Esophagus (tissue), 2 donors: Measurements from ENCODE around the gene OASL. TPM values are rescaled to one million over a fixed set of nuclear protein-coding genes. Genes with fewer than 3 reads are reported as not detected.
"Not testable (repeated sequence)": the region's sequence is repeated elsewhere in the genome, so short reads cannot be mapped to it uniquely, and the experiment has no call there.

Experiments used
- H3K27ac ChIP-seq, 2 donors: one replicate each; pipeline ENCODE4 v1.5.1; 2013; ENCODE audit warnings: low read depth in 2 of 2, mild to moderate bottlenecking in 2 of 2, inconsistent platforms in 1 of 2, low read length in 1 of 2, moderate library complexity in 1 of 2
- H3K27me3 ChIP-seq, 2 donors: one replicate each; pipeline ENCODE4 v1.6.1; 2013; ENCODE audit warnings: low read length in 2 of 2, control low read depth in 1 of 2, mild to moderate bottlenecking in 1 of 2; ENCODE audit not compliant: insufficient read depth in 2 of 2, control insufficient read depth in 1 of 2
- H3K36me3 ChIP-seq, 2 donors: one replicate each; pipeline ENCODE4 v1.6.1; 2013; ENCODE audit warnings: low read length in 1 of 2; ENCODE audit not compliant: control insufficient read depth in 2 of 2, insufficient read depth in 2 of 2
- H3K4me1 ChIP-seq, 2 donors: one replicate each; pipeline ENCODE4 v1.6.1; 2013; ENCODE audit warnings: low read length in 1 of 2; ENCODE audit not compliant: control insufficient read depth in 2 of 2, insufficient read depth in 2 of 2
- H3K4me3 ChIP-seq, 2 donors: one replicate each; pipeline ENCODE4 v1.5.1; 2013; ENCODE audit warnings: low read length in 2 of 2, mild to moderate bottlenecking in 2 of 2, low read depth in 1 of 2, moderate library complexity in 1 of 2
- H3K9me3 ChIP-seq, 2 donors: one replicate each; pipeline ENCODE4 v1.6.1; 2013; ENCODE audit warnings: mild to moderate bottlenecking in 2 of 2, low read depth in 1 of 2, low read length in 1 of 2, moderate library complexity in 1 of 2; ENCODE audit not compliant: control insufficient read depth in 2 of 2, insufficient read depth in 1 of 2
- WGBS, 2 donors: extraction: QIAGEN DNeasy Blood & Tissue Kit; methylation state at CpG; one replicate each; pipeline ENCODE4 v1.1.7; 2013; 5-methylcytosine and 5-hydroxymethylcytosine counted together
- polyA plus RNA-seq, 2 donors: library from polyadenylated mRNA; stranded (reverse); fragments of 200-250 nt; gene quantifications; one replicate each; pipeline ENCODE4 v1.2.3, GENCODE V29; 2013
- donor health status: healthy with polysubstance abuse.
- donor health status: Bipolar disorder and iron deficiency.

OASL gene
- polyA plus RNA-seq, 2 donors, result 0.90 to 1.9 TPM

GRCh38 chr12:121060149-121061001 is 21.3 kb upstream of the OASL start:
- Histone ChIP-seq H3K9me3 (no peaks in the 10 kb centered on the region), H3K36me3 (no peaks in the 10 kb centered on the region), H3K4me1 (peaks cover 0 to 3% of the 10 kb centered on the region in 2 donors), H3K4me3 (peak overlapping the region in 1 of 2 donors; percentile 36), H3K27me3 (no peaks in the 10 kb centered on the region), H3K27ac (peak overlapping the region; percentile 35 to 66)
- 44 to 51% methylated on average over 16 of the region's 16 CpGs for WGBS, 2 donors

- Histone ChIP-seq H3K4me3 (no peak overlapping the region), H3K27me3 (no peaks in the 10 kb centered on the region), H3K9me3 (no peaks in the 10 kb centered on the region), H3K27ac (peak overlapping the region in 1 of 2 donors; percentile 7), H3K4me1 (peaks cover 0 to 3% of the 10 kb centered on the region in 2 donors), H3K36me3 (no peaks in the 10 kb centered on the region)
- 80% methylated on average over 10 of the region's 10 CpGs for WGBS, 2 donors
Measured at GRCh38 chr12:121059031-121059898, 20.2 kb upstream of the OASL start.

- Histone ChIP-seq H3K27ac (no peak overlapping the region), H3K27me3 (no peaks in the 10 kb centered on the region), H3K9me3 (no peaks in the 10 kb centered on the region), H3K4me1 (peaks cover 0 to 3% of the 10 kb centered on the region in 2 donors), H3K4me3 (no peak overlapping the region), H3K36me3 (no peaks in the 10 kb centered on the region)
- WGBS, 2 donors, result 66 to 70% methylated on average over 9 of the region's 9 CpGs
Measured at GRCh38 chr12:121057794-121058193, 18.7 kb upstream of the OASL start.

GRCh38 chr12:121053706-121054105 is 14.7 kb upstream of the OASL start:
- Histone ChIP-seq H3K36me3 (no peaks in the 10 kb centered on the region), H3K9me3 (no peaks in the 10 kb centered on the region), H3K4me1 (no peaks in the 10 kb centered on the region), H3K27me3 (no peaks in the 10 kb centered on the region), H3K27ac (no peak overlapping the region), H3K4me3 (no peak overlapping the region)
- 91 to 92% methylated on average over 11 of the region's 11 CpGs for WGBS, 2 donors

- no peak overlapping the region for H3K27ac ChIP-seq
- H3K4me1 ChIP-seq, result no peaks in the 10 kb centered on the region
- H3K27me3 ChIP-seq, result no peaks in the 10 kb centered on the region
- no peaks in the 10 kb centered on the region for H3K9me3 ChIP-seq
- WGBS, 2 donors, result 65 to 72% methylated on average over 2 of the region's 2 CpGs
- H3K36me3 ChIP-seq, result no peaks in the 10 kb centered on the region
- no peak overlapping the region for H3K4me3 ChIP-seq
Measured at GRCh38 chr12:121050725-121051124, 11.7 kb upstream of the OASL start.

GRCh38 chr12:121048442-121048841 is 9.4 kb upstream of the OASL start:
- Histone ChIP-seq H3K4me1 (no peaks in the 10 kb centered on the region), H3K9me3 (no peaks in the 10 kb centered on the region), H3K27ac (no peak overlapping the region), H3K36me3 (no peaks in the 10 kb centered on the region), H3K4me3 (no peak overlapping the region), H3K27me3 (no peaks in the 10 kb centered on the region)
- WGBS, 2 donors, result 79% methylated on average over 7 of the region's 7 CpGs

GRCh38 chr12:121047400-121047799 is 8.4 kb upstream of the OASL start:
- H3K9me3 ChIP-seq, H3K27ac ChIP-seq, H3K4me1 ChIP-seq, H3K27me3 ChIP-seq, H3K4me3 ChIP-seq, H3K36me3 ChIP-seq: not testable (repeated sequence)
- WGBS, 2 donors, result 71 to 82% methylated on average over 12 of the region's 12 CpGs

GRCh38 chr12:121043067-121043466 is 4.0 kb upstream of the OASL start:
- Histone ChIP-seq H3K36me3 (no peaks in the 10 kb centered on the region), H3K27ac (no peak overlapping the region), H3K4me1 (peaks cover 0 to 3% of the 10 kb centered on the region in 2 donors), H3K27me3 (no peaks in the 10 kb centered on the region), H3K9me3 (no peaks in the 10 kb centered on the region), H3K4me3 (no peak overlapping the region)
- 82 to 85% methylated on average over 4 of the region's 4 CpGs for WGBS, 2 donors

GRCh38 chr12:121036810-121037326 is 2.2 kb downstream of the OASL start:
- Histone ChIP-seq H3K36me3 (no peaks in the 10 kb centered on the region), H3K4me1 (peaks cover 0 to 9% of the 10 kb centered on the region in 2 donors), H3K27ac (no peak overlapping the region), H3K4me3 (no peak overlapping the region), H3K27me3 (no peaks in the 10 kb centered on the region), H3K9me3 (no peaks in the 10 kb centered on the region)
- WGBS, 2 donors, result 71 to 79% methylated on average over 6 of the region's 6 CpGs
